HG03378 (cell line): ENCODE measurements around the gene CHERP.
"Not testable (repeated sequence)": the region's sequence is repeated elsewhere in the genome, so short reads cannot be mapped to it uniquely, and the experiment has no call there.

Experiments
- ATAC-seq: cut with Tn5 transposase; IDR thresholded peaks from one replicate; pipeline ENCODE4 v1.9.1; 2021; ENCODE audit warnings: mild to moderate bottlenecking, moderate library complexity; ENCODE audit not compliant: unreplicated experiment

The CHERP gene

DNA sequence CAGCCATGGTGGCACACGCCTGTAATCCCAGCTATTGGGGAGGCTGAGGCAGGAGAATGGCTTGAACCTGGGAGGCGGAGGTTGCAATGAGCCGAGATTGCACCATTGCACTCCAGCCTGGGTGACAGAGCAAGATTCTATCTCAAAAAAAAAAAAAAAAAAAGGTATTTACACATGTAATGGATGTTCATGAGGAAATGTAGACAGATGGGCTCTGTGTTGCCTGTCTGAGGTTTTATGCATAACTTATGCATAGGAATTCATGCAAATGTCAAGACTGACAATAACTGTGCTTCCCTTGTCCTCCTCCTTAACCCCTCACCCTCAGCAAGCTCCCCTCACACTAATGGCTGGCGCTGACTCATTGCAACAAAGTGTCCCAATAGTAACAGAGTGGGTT is 55.8 kb downstream of the CHERP start:
- not testable (repeated sequence) for ATAC-seq

DNA sequence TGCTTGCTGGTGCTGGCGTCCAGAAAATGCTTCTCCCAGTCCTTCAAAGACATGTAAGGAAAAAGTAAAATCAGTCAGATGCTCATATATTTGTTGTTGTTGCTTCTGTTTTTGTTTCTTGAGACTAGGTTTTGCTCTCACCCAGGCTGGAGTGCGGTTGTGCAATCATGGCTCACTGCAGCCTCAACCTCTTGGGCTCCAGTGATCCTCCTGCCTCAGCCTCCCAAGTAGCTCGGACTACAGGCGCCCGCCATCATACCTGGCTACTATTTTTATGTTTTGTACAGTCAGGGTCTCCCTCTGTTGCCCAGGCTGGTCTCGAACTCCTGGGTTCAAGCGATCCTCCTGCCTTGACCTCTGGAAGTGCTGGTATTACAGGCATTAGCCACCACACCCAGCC is 59.5 kb downstream of the CHERP start:
- no peak for ATAC-seq

DNA sequence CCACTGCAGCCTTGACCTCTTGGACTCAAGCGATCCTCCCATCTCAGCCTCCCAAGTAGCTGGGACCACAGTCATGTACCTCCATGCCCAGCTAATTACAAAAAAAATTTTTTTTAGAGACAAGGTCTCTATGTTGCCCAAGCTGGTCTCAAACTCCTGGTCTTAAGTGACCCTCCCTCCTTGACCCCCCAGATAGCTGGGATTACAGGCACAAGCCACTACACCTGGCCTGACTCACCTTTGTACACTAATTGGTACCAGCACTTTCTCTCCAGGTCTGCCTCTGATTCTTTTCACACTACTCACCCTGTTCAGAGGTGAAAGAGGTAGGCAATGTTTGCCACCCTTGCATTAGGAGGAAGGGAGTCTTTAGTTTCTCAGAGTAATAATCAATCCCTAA is 64.9 kb downstream of the CHERP start:
- no peak for ATAC-seq

DNA sequence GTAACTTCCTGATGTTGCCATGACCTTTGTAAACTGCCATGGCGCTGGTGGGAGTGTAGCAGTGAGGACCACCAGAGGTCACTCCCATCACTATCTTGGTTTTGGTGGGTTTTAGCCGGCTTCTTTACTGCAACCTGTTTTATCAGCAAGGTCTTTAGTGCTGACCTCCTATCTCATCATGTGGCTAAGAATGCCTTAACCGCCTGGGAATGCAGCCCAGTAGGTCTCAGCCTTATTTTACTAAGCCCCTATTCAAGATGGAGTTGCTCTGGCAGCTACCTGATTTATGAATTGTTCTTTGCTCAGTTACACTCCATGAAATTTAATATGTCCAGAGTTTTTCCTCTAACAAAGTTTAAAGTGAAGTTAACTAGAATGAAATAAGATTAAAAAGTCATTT is 65.8 kb downstream of the CHERP start:
- ATAC-seq, result no peak

DNA sequence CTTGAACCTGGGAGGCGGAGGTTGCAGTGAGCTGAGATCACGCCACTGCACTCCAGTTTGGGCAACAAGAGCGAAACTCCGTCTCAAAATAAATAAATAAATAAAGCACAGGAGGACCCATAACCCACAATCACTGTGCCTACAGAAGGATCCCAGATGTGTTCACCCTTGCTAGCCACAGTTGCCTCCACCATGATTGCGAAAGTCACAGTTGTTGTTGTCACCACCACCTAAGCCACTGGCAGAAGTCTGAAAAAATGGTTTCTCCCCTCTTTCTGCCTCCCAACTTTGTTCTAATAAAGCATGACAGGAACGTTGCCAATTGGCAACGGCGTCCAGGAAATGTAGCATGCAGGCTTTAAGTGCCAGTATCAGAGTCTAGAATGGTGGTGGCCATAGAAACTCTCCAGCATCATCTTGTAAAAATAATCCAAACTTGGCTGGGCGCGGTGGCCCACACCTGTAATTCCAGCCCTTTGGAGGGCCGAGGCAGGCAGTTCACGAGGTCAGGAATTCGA is 68.3 kb downstream of the CHERP start:
- no peak for ATAC-seq

DNA sequence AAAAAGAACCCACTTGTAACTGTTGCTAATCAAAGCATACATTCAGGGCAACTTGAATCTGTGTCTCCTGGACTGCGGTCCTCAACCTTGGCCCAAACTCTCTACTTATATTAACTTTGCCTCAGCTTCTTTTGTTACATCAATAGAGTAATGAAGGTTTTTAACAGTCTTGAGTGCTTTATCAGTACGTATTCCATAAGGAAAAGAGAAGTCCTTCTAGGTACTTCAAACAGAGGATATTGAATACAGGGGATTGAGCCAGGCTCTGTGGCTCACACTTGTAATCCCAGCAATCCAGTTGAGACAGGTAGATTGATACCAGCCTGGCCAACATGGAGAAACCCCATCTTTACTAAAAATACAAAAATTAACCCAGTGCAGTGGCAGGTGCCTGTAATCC is 69.2 kb downstream of the CHERP start:
- ATAC-seq, result no peak

DNA sequence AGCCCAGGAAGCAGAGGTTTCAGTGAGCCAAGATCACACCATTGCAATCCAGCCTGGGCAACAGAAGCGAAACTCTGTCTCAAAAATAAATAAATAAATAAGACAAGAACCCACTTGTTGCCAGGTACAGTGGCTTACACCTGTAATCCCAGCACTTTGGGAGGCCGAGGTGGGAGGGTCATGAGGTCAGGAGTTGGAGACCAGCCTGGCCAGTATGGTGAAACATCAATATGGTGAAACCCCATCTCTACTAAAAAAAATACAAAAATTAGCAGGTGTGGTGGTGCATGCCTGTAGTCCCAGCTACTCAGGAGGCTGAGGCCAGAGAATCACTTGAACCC is 69.7 kb downstream of the CHERP start:
- ATAC-seq, result not testable (repeated sequence)

DNA sequence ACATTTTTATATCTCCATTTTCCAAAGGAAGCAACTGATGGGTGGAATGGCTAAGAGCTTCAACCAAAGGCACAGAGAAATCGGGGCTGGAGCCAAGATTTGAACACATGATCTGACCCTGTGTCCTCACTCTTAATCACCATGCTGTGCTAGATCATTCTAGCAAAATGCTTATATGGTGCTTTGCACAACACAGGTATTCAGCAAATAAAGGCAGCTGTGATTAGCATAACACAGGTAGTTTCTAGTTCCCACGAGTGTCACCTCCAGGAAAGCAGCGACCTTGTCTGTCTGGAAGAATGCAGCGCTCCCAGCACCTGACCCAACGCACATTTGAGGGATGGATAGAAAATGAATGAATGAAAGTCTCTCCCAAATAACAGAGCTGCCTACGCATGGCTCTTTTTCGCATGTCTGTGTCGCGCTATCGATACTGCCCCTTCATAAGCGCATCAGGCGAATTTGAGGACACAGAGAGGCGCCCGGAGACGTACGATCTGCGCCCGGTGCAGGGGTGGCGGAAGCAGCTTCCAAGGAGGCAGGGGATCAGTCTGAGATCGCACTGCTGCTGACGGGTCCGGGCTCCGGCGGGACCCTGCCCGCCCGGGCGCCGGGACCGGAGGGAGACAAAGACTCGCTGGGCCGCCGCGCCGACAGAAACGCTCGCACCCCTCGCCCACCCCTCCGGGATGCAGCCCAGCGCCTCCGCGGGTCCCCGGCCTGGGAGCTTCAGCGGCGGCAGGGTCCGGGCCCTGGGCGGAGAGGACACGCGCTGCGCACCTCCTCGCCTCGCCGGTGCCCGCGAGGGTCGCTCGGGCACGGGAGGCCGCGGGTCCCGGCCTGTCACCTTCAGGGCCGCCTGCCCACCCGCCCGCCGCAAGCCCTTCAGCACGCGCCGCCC is 71.1 kb downstream of the CHERP start:
- ATAC-seq, result no peak

DNA sequence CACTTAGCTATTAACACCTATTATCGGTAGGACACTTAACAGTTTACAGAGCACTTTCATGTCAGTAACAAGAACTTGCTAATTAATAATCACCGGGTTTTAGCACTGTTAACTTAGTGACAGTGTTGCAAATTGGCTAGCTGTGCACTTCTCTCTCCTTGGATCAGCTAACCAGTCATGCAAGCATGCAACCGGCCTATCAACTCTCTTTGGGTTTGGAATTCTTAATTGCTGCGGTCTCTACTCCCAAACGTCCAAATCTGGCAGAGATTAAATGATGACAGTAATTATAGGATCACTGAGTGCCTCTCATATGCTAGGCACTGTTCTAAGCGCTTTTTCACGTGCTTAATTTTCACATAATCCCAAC is 71.7 kb downstream of the CHERP start:
- no peak for ATAC-seq
